ENCODE data around the gene TMEM132C.

Gene TMEM132C

DNA sequence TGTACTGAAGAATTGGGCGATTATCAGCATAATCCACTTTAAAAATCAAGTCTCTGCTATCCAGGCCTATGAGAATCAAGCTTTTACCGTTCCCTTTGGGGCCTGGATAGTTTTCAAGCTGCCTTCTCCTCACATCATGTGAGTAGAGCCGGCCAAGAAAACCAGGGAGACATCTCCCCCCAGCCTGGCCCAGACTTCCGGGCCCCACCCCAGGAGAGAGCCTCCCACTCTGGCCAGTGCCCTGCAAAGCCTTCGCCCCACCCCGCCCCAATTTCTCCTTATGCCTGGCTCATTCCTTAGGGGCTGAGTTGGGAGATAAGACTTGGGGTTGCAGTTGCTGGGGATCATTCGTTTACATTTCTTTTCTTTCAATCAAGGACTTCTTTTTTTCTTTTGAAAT lies 1.4 kb upstream of the TMEM132C start:
- TF ChIP-seq, protein P1, sequence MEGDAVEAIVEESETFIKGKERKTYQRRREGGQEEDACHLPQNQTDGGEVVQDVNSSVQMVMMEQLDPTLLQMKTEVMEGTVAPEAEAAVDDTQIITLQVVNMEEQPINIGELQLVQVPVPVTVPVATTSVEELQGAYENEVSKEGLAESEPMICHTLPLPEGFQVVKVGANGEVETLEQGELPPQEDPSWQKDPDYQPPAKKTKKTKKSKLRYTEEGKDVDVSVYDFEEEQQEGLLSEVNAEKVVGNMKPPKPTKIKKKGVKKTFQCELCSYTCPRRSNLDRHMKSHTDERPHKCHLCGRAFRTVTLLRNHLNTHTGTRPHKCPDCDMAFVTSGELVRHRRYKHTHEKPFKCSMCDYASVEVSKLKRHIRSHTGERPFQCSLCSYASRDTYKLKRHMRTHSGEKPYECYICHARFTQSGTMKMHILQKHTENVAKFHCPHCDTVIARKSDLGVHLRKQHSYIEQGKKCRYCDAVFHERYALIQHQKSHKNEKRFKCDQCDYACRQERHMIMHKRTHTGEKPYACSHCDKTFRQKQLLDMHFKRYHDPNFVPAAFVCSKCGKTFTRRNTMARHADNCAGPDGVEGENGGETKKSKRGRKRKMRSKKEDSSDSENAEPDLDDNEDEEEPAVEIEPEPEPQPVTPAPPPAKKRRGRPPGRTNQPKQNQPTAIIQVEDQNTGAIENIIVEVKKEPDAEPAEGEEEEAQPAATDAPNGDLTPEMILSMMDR (IDR thresholded peaks at IDR 0.05; ENCODE audit: insufficient read depth, low read length, missing control alignments): no peak
- POLR2A ChIA-PET: no interaction called here
- CTCF ChIA-PET: no interaction called here
- no peak for DNase-seq (ENCODE audit: low read depth, low spot score)
- no peak overlapping the region for H3K4me3 ChIP-seq (ENCODE audit: low read depth, low read length)

DNA sequence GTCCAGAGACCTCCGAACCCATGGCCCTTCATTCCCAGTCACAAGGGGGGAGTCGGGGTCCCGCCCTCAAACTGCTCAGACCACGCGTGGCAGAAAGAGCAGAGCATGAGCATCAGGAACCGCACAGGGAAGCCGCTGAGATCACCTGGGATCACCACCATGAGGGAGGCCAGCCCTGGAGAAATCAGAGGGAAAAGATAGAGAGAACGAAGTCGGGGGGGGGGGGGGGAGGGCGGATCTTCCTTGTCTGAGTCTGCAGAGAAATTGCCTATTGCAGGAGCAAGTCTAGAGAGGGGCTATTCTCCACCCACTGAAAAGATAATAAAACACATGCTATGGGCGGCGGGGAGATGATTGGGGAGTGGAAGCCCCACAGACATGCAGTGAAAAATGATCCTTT lies 884 bp upstream of the TMEM132C start:
- ChIA-PET POLR2A (no interaction called here), CTCF (no interaction called here)
- no peak overlapping the region for H3K4me3 ChIP-seq (ENCODE audit: low read depth, low read length)

DNA sequence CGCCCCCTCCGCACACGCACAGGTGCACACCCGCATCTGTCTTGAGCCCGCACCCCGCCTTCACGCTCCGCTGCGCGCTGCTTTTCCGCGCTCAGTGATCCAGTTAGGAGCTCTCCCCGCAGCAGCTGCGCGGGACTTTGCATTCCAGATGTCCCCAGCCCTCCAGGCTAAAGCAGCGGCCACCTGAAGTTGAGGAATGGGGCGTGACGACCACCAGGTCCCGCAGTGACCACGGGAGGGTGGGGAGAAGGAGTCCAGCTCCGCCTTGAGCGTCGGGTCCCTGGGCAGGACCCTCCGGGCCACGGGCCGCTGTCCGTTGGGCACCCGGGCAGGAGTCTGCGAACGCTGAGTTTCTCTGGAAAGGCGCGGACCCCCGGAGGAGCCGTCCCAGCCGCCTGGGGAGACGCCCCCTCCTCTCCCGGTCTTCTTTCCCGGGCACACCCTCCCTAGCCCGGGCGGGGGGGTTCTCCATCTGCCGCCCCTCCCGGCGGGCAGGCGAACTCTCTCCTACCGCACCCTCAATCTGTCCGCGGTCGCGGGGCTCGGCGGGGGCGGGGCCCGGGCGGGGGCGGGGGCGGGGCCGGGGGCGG lies 334 bp upstream of the TMEM132C start:
- ChIA-PET POLR2A (no interaction called here), CTCF (no interaction called here)
- no peak overlapping the region for H3K4me3 ChIP-seq (ENCODE audit: low read depth, low read length)

More for the DNA sequence above, 884 bp upstream of the TMEM132C start:
- DNase-seq (ENCODE audit: low read depth, low spot score): no peak
- TF ChIP-seq, protein P1 (IDR thresholded peaks at IDR 0.05; ENCODE audit: insufficient read depth, low read length, missing control alignments): no peak

DNA sequence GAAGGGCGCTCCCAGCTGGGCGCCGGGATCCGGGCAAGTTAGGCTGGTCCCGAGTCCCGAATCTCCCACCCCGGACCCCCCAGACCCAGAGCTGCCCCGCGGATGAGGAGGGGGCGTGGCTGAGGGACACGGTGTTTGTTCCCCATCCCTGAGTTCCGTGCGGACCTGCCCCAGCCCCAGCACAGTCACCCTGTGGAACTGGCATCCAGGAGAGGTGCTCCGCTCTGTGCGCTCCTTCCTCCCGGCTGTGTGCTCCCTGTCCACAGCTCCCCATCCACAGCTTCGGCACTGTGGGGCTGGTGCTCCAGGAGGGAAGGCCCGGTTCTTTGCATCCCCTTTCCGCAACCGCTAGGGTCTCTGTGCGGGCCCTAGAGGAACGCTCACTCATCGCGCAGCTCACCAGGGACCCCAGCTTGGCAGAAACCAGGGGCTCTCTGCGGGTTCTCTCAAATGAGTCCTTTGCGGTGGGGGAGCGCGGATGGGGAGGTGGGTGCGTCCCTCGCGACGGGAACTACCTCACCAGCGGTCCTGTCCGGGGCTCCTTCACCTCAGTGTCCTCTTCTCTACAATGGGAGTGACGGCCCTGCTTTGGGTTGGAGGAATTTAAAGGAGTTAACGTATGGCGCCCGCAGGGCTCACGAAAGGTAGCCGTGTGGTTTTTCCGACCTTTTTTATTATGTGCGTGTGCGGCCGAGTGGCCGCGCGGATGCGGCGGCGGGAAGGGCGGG lies 845 bp downstream of the TMEM132C start:
- no peak overlapping the region for H3K4me3 ChIP-seq (ENCODE audit: low read depth, low read length)
- ChIA-PET CTCF (no interaction called here), POLR2A (no interaction called here)
- DNase-seq (ENCODE audit: low read depth, low spot score): no peak
- TF ChIP-seq, protein P1 (IDR thresholded peaks at IDR 0.05; ENCODE audit: insufficient read depth, low read length, missing control alignments): no peak

More for the DNA sequence above, 334 bp upstream of the TMEM132C start:
- no peak for DNase-seq (ENCODE audit: low read depth, low spot score)
- TF ChIP-seq, protein P1 (IDR thresholded peaks at IDR 0.05; ENCODE audit: insufficient read depth, low read length, missing control alignments): no peak

DNA sequence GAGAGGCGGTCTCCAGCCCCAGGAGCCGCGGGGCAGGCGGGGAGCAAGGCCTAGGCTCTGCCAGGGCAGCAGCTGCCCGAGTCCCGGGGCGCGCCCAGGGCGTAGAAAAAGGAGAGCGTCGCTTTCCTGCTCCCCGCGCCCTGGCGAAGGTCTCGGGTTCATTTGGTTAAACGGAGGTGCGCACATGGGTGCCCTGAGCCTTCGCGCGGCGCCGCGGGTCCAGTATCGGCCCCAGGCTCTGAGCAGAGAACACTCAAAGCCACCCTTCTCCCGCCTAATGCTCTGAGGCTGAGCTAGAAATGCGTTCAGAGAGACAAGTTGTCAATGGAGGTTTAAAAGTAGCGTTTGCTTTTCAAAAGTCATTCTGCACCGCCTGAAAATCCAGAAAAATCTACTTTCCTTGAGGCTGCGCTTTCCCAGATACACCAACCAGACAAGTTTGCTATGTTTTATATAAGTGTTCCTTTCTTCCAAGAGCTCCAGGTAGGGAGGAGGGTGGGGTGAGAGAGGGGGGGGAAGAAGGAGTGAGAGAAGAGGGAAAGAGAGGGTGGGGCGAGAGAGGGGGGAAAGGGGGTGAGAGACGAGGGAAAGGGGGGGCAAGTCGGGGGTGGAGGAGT lies 1.5 kb downstream of the TMEM132C start:
- DNase-seq (ENCODE audit: low read depth, low spot score): no peak
- ChIA-PET POLR2A (no interaction called here), CTCF (no interaction called here)
- TF ChIP-seq, protein P1 (IDR thresholded peaks at IDR 0.05; ENCODE audit: insufficient read depth, low read length, missing control alignments): no peak
- no peak overlapping the region for H3K4me3 ChIP-seq (ENCODE audit: low read depth, low read length)

DNA sequence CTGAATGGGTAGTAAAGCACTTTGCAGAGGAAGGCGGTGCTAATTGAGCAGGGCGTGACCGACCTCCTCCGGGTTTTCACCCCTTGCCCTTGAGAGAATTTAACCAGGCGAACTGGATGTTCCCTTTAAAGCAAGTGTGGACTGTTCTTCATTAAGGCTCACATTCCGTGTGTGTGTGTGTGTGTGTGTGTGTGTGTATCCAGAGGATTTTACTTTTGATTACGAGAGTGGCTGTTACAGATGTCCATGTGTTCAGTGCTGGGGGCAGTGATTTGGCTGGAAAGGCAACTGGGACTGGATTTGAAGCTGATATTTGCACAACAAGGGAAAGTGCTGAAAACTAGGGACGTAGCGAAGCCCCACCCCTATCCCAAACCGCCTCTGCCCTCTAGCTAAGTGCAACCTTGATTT lies 2.2 kb downstream of the TMEM132C start:
- POLR2A ChIA-PET: no interaction called here
- CTCF ChIA-PET: no interaction called here
- no peak overlapping the region for H3K4me3 ChIP-seq (ENCODE audit: low read depth, low read length)
- no peak for DNase-seq (ENCODE audit: low read depth, low spot score)
- TF ChIP-seq, protein P1 (IDR thresholded peaks at IDR 0.05; ENCODE audit: insufficient read depth, low read length, missing control alignments): no peak
